GM13976 (cell line): ENCODE data around the gene TMEM82.

Experiments used
- DNase-seq: peaks from one replicate; pipeline ENCODE4 v3.0.0; 2012; ENCODE audit warnings: low spot score
- CTCF ChIP-seq: IDR thresholded peaks from 2 replicates; pipeline ENCODE4 v1.5.1; 2012; ENCODE audit warnings: borderline replicate concordance, mild to moderate bottlenecking; ENCODE audit not compliant: insufficient read depth; ENCODE audit errors: extremely low read depth, missing control alignments, control extremely low read depth
- in situ Hi-C: fragments of 300-500 bp; cut with MboI; formaldehyde crosslinking; loops from one replicate; pipeline ENCODE4 v1.12.0; 2022; ENCODE audit warnings: low sequenced_read_pairs, mixed read lengths, inconsistent platforms; ENCODE audit not compliant: unreplicated experiment

The TMEM82 gene

GRCh38 chr1:15765495-15766194, 23.3 kb downstream of the TMEM82 start:
- in situ Hi-C loops, result no loop called here
- TF ChIP-seq CTCF, result no peak
- DNase-seq, result no peak

DNA sequence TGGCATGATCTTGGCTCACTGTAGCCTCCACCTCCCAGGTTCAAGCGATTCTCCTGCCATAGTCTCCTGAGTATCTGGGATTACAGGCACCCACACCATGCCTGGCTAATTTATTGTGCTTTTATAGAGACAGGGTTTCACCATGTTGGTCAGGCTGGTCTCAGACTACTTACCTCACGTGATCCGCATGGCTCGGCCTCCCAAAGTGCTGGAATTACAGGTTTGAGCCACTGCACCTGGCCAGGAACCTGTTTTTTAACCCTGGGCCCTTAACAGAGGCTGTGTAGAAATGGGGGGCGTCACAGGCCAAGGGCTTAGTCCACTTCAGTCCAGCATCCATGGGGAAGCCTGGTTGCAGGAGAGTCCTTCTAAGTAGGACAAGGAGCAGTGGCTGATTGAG, 25.6 kb downstream of the TMEM82 start:
- in situ Hi-C loops, result no loop called here
- no peak for DNase-seq
- TF ChIP-seq CTCF, result no peak

DNA sequence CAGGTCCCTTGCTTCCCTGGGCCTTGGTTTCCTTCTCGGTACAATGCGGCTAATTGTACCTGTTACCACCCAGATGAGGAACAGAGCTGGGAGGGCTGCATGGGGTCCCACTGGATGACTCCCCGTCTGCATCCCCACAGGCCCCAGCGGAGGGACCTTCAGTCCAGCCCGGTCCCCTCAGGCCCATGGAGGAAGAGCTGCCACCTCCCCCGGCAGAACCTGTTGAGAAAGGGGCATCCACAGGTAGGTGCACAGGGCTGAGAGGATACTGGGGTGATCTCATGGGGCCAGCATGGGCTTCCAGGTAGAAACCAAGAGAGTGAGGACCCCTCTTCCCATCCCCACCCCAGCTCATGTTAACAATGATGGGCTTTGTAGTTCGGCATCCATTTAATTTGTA, 26.1 kb downstream of the TMEM82 start:
- no peak for TF ChIP-seq CTCF
- in situ Hi-C loops, result no loop called here
- DNase-seq, result no peak

DNA sequence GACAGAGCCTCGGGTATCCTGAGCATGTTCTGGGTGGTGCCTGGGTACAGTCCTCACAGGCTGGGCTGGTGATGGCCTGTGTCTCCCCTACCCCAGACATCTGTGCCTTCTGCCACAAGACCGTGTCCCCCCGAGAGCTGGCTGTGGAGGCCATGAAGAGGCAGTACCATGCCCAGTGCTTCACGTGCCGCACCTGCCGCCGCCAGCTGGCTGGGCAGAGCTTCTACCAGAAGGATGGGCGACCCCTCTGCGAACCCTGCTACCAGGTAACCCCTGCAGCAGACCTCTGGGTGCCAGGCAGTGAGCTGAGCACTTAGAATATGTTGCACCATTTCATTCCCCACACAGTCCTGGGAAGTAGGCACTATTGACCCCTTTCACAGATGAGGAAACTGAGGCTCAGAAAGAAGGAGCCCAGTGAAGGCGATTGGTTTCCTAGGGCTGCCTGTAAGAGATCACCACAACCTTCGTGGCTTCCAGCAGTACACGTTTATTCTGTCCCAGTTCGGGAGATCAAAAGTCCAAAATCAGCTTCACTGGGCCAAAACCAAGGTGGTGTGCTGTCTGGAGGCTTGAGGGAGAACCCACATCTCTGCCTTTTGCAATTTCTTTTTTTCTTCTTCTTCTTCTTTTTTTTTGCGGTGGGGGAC, 28.1 kb downstream of the TMEM82 start:
- no peak for DNase-seq
- TF ChIP-seq CTCF, result no peak
- in situ Hi-C loops, result no loop called here

DNA sequence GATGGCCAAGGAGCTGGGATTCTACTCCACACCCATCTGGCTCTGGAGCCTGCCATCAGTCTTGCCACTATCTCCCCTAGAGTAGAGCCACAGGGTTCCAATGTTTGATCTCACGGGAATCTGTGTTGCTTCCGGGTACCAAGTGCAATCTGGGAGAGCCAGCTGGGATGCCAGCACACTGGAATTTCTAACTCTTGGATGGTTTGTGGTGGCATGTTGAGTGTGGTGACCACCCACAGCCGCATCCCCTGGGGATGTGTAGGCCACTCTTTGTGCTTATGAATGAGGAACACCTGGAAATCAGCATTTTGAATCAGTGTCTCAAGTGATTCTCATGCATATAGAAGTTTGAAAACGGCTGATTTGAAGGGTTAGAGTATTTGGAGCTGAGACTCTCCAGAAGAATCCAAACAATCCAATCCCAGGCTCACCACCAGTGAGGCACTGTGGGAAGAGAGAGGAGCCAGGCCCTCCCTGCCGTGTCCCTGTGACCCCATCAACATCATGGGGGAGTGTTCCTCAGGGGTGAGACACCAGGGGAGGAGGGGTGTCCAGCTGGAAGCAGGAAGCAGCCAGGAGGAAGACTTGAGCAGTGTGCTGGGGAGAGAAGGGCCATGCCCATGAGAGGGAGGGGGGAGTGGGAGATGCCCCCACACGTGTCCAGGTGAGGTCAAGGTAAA, 29.7 kb downstream of the TMEM82 start:
- in situ Hi-C loops, result no loop called here
- DNase-seq, result no peak
- TF ChIP-seq CTCF, result no peak

DNA sequence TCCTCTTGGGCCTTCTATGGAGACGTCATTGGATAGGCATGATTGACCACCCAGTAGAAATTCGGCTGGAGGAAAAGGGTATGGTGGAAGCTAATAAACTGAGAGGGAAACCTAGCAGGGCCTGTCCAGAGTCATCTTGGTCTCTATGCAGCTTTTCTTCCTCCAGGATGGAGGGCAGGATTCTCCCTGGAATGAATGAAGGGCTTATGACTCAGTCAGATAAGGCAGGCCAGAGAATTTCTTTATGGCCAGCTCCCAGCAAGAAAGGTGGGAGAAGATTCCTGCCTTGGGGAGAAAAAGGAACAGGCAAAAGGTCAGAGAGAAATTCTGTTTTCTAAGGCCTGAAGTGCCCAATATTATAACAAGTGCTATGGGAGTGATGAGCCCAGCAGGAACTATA, 33.4 kb downstream of the TMEM82 start:
- DNase-seq, result no peak
- in situ Hi-C loops, result no loop called here
- no peak for TF ChIP-seq CTCF
